Heart right ventricle (tissue), 16 donors: Measurements from ENCODE around the gene IGSF22. TPM values are rescaled to one million over a fixed set of nuclear protein-coding genes. Genes with fewer than 3 reads are reported as not detected.

Source experiments
- ATAC-seq, 8 donors: fragments of 200-7000 bp; cut with Tn5 transposase; one replicate each; pipeline ENCODE4 v1.9.1; 2020; ENCODE audit warnings: mild to moderate bottlenecking in 8 of 8, moderate library complexity in 8 of 8, moderate number of reproducible peaks in 1 of 8
- DNase-seq, 2 donors: peaks; one replicate each; pipeline ENCODE4 v3.0.0-alpha.2; 2020
- H3K27ac ChIP-seq, 10 donors: fragments of 200-600 bp; sonication (generic) in 2 of 10; one replicate each; pipeline versions ENCODE4 v1.5.0 to v1.8.0; 2020 to 2022; ENCODE audit warnings: mild to moderate bottlenecking in 3 of 10
- H3K27me3 ChIP-seq, 7 donors: fragments of 200-600 bp; one replicate each; pipeline ENCODE4 v1.8.0; 2021 to 2022; ENCODE audit warnings: mild to moderate bottlenecking in 2 of 7
- H3K36me3 ChIP-seq, 9 donors: fragments of 200-600 bp; sonication (generic) in 1 of 9; one replicate each; pipeline versions ENCODE4 v1.5.0 to v1.8.0; 2020 to 2022; ENCODE audit warnings: mild to moderate bottlenecking in 2 of 9
- H3K4me1 ChIP-seq, 9 donors: fragments of 200-600 bp; sonication (generic) in 1 of 9; one replicate each; pipeline versions ENCODE4 v1.5.0 to v1.8.0; 2020 to 2022; ENCODE audit warnings: mild to moderate bottlenecking in 4 of 9
- H3K4me3 ChIP-seq, 10 donors: fragments of 200-600 bp; sonication (generic) in 2 of 10; one replicate each; pipeline versions ENCODE4 v1.5.0 to v1.8.0; 2020 to 2022; ENCODE audit warnings: mild to moderate bottlenecking in 7 of 10, moderate library complexity in 2 of 10
- H3K9me3 ChIP-seq, 11 donors: fragments of 200-600 bp in 10 of 11; sonication (generic) in 2 of 11; one replicate each; pipeline versions ENCODE4 v1.5.0 to v1.8.0; 2013 to 2022; ENCODE audit warnings: mild to moderate bottlenecking in 2 of 11, control low read depth in 1 of 11, moderate library complexity in 1 of 11
- CTCF ChIP-seq, 9 donors: fragments of 200-600 bp; sonication (generic) in 2 of 9; IDR thresholded peaks; one replicate each; pipeline versions ENCODE4 v1.5.0 to v1.8.0; 2021 to 2022; ENCODE audit warnings: antibody characterized with exemption in 9 of 9, mild to moderate bottlenecking in 5 of 9, moderate library complexity in 1 of 9
- WGBS, 2 donors: extraction: QIAGEN DNeasy Blood & Tissue Kit; methylation state at CpG; one replicate each; pipeline ENCODE4 v1.1.7; 2013; ENCODE audit warnings: inconsistent platforms in 1 of 2; 5-methylcytosine and 5-hydroxymethylcytosine counted together
- intact Hi-C, 10 donors: fragments of 100-400 bp; cut with DNase I; formaldehyde crosslinking; loops; one replicate each; pipeline versions ENCODE4 v1.11.1 to v1.14.2; 2022
- polyA plus RNA-seq, 2 donors: library from polyadenylated mRNA; stranded (reverse); fragments of 200-250 nt; gene quantifications; one replicate each; pipeline ENCODE4 v1.2.3, GENCODE V29; 2013
- total RNA-seq, 10 donors: library from RNA; stranded (reverse); fragmentation: NEBNext Ultra II Directional in 3 of 10; extraction: Animal tissue kit (Norgen Biotek cat#: 25700) in 3 of 10; gene quantifications; one replicate each; pipeline versions ENCODE4 v1.2.1 to v1.2.4, GENCODE V29; 2021 to 2023
- donor health status: Arrhythmogenic right ventricular cardiomyopathy.
- donor health status: ischemic (EF 13 %, LVEDD 7.1; RV severe dilation, severe dysfunction).
- donor health status: healthy with polysubstance abuse.
- donor health status: DM: no; HTN: yes; CAD: no.
- donor health status: DM: no; HTN: no; CAD: no.
- donor health status: ischemic (EF 25% LVEDD 6.9; RV normal size, moderate dysfunction).
- donor health status: ischemic (EF 25% LVEDD 5.7; RV mildly dilated, moderate dysfunction).
- donor health status: healthy.
- donor health status: DM: yes; HTN: yes; CAD: no.
- donor health status: Ischemic cardiomyopathy.
- donor health status: ischemic (EF 35%, LVEDD 5.7; RV mildly dilated, moderate dysfunction).
- donor health status: nonischemic (EF 11% LVEDD 7.7; RV severe dilation, severe dysfunction).
- donor health status: DM: yes; HTN: yes; CAD: no.
- donor health status: PGD.
- donor health status: ischemic (EF 29% LVEDD 5.4; RV normal size, mild dysfunction).
- donor health status: nonischemic (EF 23%, LVEDD 6.1; RV moderate dilation, normal function).

The IGSF22 gene
- total and polyA plus RNA-seq, 12 donors = 0.18 to 1.3 (median 0.62) TPM; not detected in 1

DNA sequence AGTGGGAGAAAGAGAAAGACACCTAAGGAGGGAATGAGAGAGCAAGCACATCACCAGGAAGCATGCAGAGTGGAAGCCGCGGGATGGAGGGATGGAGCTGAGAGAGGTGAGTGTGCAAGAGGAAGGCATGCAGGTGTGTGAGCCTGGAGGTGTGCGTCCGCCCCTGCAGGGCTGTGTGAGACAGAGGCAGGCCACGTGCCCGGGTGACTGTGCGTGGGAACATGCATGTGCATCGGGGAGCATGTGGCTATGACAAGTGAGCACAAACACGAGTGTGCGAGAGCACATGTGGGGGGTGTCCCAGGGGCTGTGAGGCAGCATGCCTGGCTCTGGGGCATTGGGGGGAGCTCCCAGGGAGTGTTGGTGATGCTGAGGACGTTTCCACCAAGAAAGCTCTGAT, 35.8 kb upstream of the IGSF22 start:
- Histone ChIP-seq H3K4me1 (peaks cover 0 to 9% (median 0%) of the 10 kb centered on the region in 9 donors), H3K4me3 (no peak overlapping the region), H3K27me3 (peaks cover 0 to 3% (median 0%) of the 10 kb centered on the region in 7 donors), H3K36me3 (peaks cover 0 to 7% (median 0%) of the 10 kb centered on the region in 9 donors), H3K9me3 (no peaks in the 10 kb centered on the region), H3K27ac (no peak overlapping the region)
- intact Hi-C loops = no loop called here
- WGBS, 2 donors = 83% methylated on average over 11 of the region's 11 CpGs
- ATAC-seq (peak in 1 of 8 donors; percentile 15), DNase-seq (no peak)
- TF ChIP-seq CTCF (IDR thresholded peaks at IDR 0.05) = no peak

GRCh38 chr11:18761144-18761543, 35.2 kb upstream of the IGSF22 start:
- H3K36me3 ChIP-seq = peaks cover 0 to 7% (median 0%) of the 10 kb centered on the region in 9 donors
- 87 to 92% methylated on average over 3 of the region's 3 CpGs for WGBS, 2 donors
- no peak for TF ChIP-seq CTCF (IDR thresholded peaks at IDR 0.05)
- intact Hi-C loops = no loop called here
- H3K27me3 ChIP-seq = peaks cover 0 to 3% (median 0%) of the 10 kb centered on the region in 7 donors
- no peak for DNase-seq
- H3K4me3 ChIP-seq = no peak overlapping the region
- H3K4me1 ChIP-seq = peaks cover 0 to 9% (median 0%) of the 10 kb centered on the region in 9 donors
- ATAC-seq = peak in 1 of 8 donors; percentile 38
- no peak overlapping the region for H3K27ac ChIP-seq
- H3K9me3 ChIP-seq = no peaks in the 10 kb centered on the region

- no peaks in the 10 kb centered on the region for H3K4me1 ChIP-seq
- no peaks in the 10 kb centered on the region for H3K9me3 ChIP-seq
- TF ChIP-seq CTCF (IDR thresholded peaks at IDR 0.05) = no peak
- H3K36me3 ChIP-seq = no peaks in the 10 kb centered on the region
- WGBS, 2 donors = 39 to 45% methylated on average over 3 of the region's 3 CpGs
- no peak for ATAC-seq
- peaks cover 0 to 9% (median 0%) of the 10 kb centered on the region in 7 donors for H3K27me3 ChIP-seq
- no peak for DNase-seq
- intact Hi-C loops = no loop called here
- H3K4me3 ChIP-seq = no peak overlapping the region
- H3K27ac ChIP-seq = no peak overlapping the region
Measured at GRCh38 chr11:18757811-18758210, 31.8 kb upstream of the IGSF22 start.

- 83 to 90% methylated on average over 2 of the region's 2 CpGs for WGBS, 2 donors
- ATAC-seq = no peak
Measured at GRCh38 chr11:18756889-18757288, 30.9 kb upstream of the IGSF22 start.

More at GRCh38 chr11:18756889-18757288, 30.9 kb upstream of the IGSF22 start:
- Histone ChIP-seq H3K4me1 (no peaks in the 10 kb centered on the region), H3K9me3 (no peaks in the 10 kb centered on the region), H3K36me3 (no peaks in the 10 kb centered on the region), H3K27ac (no peak overlapping the region), H3K27me3 (peaks cover 0 to 9% (median 0%) of the 10 kb centered on the region in 7 donors), H3K4me3 (no peak overlapping the region)
- no peak for TF ChIP-seq CTCF (IDR thresholded peaks at IDR 0.05)
- DNase-seq = no peak
- intact Hi-C loops = no loop called here
